MM.1S (cell line): ENCODE data around the gene PODXL2.

Source experiments
- EZH2 ChIP-seq: fragments of 300-600 bp; sonication (generic); optimal IDR thresholded peaks from 2 replicates; pipeline ENCODE3; 2017; ENCODE audit warnings: low read depth, mild to moderate bottlenecking, antibody characterized with exemption, low read length, mixed read lengths
- EZH2phosphoT487 ChIP-seq: fragments of 300-600 bp; sonication (generic); IDR thresholded peaks from 2 replicates; pipeline ENCODE4 v1.6.1; 2018; ENCODE audit warnings: antibody characterized with exemption, low read length
- TF ChIP-seq, protein P1 (sequence below): fragments of 300-600 bp; sonication (generic); IDR thresholded peaks from 2 replicates; pipeline ENCODE4 v1.5.1; 2016; ENCODE audit warnings: antibody characterized with exemption, low read length, mixed read lengths

DNA sequence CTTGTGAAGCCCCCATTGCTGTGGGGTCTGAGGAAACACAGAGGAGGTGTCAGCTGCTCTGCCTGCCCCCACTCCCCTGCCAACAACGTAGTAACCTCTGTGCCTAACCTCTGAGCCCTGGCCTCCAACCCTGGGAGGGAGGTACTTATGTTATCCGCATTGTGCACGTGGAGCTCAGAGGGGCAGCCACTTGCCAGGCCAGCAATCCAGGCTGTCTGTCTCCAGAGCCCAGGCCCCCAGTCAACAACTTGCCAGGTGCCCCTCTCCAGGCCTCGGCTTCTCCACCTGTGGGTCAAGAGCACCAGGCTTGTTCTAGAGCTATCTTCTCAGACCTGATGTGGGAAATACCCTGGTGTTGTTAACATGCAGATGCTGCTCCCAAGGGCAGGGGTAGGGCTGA, 41.1 kb upstream of the PODXL2 start:
- TF ChIP-seq, protein P1, sequence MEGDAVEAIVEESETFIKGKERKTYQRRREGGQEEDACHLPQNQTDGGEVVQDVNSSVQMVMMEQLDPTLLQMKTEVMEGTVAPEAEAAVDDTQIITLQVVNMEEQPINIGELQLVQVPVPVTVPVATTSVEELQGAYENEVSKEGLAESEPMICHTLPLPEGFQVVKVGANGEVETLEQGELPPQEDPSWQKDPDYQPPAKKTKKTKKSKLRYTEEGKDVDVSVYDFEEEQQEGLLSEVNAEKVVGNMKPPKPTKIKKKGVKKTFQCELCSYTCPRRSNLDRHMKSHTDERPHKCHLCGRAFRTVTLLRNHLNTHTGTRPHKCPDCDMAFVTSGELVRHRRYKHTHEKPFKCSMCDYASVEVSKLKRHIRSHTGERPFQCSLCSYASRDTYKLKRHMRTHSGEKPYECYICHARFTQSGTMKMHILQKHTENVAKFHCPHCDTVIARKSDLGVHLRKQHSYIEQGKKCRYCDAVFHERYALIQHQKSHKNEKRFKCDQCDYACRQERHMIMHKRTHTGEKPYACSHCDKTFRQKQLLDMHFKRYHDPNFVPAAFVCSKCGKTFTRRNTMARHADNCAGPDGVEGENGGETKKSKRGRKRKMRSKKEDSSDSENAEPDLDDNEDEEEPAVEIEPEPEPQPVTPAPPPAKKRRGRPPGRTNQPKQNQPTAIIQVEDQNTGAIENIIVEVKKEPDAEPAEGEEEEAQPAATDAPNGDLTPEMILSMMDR, result no peak
- no peak for TF ChIP-seq EZH2
- no peak for TF ChIP-seq EZH2phosphoT487
